Right lung (tissue), 10 donors: ENCODE results near the gene SULT1C3. TPM values are rescaled to one million over a fixed set of nuclear protein-coding genes. Genes with fewer than 3 reads are reported as not detected.
A peak's percentile ranks its signal among the peaks of the same experiment; 100 is the strongest.

Experiments
- DNase-seq, 2 donors: peaks; one replicate each; pipeline ENCODE4 v3.0.0-alpha.2; 2013
- long read RNA-seq, 8 donors: transcript quantifications; one replicate each; lab custom pipeline, GENCODE V29; 2026
- polyA plus RNA-seq, 5 donors: library from polyadenylated mRNA; unstranded; fragments of 120-200 nt; gene quantifications; one replicate each; pipeline versions ENCODE4 v1.2.1 to v1.2.3, GENCODE V29; 2013; ENCODE audit warnings: inconsistent platforms in 1 of 5, low replicate concordance in 1 of 5; ENCODE audit not compliant: insufficient read length in 5 of 5, insufficient read depth in 1 of 5

Gene SULT1C3
- polyA plus RNA-seq: under 1 TPM in 1 of 5 donors, not detected in 4; 0.21 TPM
- long read RNA-seq, donor 1: 0 reads
- long read RNA-seq, donor 2: 0 reads
- long read RNA-seq, donor 3: 0 reads
- long read RNA-seq, donor 4: 0 reads
- long read RNA-seq, donor 5: 0 reads
- long read RNA-seq, donor 6: 0 reads
- long read RNA-seq, donor 7: 0 reads
- long read RNA-seq, donor 8: 0 reads

DNA sequence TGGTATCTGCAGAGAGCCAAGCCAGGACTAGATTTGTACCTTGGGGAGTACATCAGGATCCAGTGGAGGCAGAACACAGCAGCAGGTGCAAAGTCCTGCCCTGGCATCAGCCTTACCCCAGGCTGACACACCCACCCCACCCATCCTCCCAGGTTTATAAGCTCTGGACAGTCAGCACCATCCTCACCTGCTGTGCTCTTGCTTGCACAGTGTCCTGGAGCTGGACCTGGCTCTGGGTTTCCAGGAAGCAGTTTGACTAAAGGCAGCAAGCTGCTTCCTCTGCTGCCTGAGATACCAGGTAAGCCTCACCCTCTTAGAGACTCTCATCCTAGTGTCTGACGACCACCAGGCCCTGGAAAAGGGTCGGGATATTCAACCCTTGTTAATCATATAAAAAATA lies at the start of gene SULT1C3:
SULT1C3 (plus strand) TSS at position 183 of the 400 bp plus-strand sequence. CDS start 7,227 bp downstream, outside the sequence.
- DNase-seq: no peak

DNA sequence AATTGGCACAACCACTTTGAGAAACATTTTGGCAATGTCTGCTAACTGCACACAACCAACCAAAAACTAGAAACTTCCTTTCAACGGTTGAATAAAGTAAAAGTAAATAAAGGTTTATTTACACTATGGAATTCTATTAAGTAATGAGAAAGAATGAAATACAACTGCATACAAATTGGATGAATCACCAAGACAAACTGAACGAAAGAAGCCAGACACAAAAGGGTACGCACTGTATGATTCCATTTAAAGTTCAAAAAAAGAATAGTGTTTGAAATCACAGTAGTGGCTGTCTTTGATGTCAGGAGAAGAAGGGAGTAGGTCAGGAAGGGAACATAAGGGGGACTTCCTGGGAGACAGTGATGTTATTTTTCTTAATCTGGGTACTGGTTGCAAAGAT lies 46.5 kb upstream of the SULT1C3 start:
- DNase-seq: no peak

DNA sequence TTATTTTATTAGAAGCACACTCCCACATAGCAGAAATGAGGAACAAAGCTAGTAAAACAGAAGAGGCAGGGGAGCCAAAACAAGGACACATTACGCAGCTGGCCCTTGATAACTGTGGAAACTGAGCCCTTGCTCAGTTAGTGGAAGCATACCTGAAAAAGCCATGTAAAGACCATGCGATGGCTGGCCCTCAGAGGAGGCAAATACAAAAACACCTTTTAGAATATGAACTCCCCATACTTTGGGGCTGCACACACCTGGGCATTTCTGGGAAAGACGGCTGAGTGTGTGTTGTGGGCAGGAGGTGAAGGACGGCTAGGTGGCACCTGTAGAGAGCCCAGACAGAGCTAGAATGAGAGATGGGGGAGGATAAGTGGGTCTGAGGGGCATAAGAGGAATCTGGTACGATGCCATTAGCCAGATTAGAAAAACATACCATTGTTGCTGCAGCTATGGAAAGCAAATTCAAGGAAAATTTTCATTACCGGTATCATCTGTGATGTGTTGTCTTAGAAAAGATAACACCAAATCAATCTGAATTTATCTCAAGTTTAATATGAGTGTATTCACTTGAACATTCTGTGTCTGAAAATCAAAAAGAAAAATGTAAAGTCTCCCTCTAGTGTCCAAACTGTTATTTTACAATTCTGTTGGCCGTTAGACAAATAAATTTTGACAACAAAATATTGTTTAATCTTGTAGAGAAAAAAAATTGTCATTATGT lies 45.2 kb upstream of the SULT1C3 start:
- DNase-seq: no peak

DNA sequence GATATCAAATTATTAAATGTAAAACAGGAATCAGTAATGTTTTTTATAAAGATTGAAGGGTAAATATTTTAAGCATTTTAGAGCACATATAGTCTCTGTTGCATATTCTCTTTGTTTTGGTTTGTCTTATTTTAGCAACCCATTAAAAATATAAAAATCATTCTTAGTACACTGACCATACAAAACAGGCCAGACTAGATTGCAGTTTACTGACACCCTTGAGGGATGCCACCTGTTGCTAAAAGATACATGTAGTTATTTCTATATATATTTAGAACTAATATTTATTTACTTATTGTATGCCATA lies 44.7 kb upstream of the SULT1C3 start:
- no peak for DNase-seq

DNA sequence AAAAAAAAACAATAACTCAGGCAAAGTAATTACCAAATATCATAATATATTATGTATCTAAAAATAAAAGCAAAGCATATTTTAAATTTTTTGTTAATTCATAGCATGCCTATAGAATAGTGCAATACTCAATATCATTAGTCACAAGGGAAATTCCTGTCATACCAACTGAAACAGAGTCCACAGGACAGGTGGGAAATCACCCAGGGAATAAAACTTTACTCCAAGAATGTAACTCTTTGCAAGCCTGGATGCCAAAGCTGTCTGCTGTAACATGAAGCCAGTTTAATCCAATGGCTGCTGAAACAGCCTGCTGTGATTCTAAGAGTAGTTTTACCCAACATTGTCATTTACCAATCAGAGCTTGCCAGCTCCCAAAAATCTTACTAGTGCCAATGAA lies 40.0 kb upstream of the SULT1C3 start:
- no peak for DNase-seq

DNA sequence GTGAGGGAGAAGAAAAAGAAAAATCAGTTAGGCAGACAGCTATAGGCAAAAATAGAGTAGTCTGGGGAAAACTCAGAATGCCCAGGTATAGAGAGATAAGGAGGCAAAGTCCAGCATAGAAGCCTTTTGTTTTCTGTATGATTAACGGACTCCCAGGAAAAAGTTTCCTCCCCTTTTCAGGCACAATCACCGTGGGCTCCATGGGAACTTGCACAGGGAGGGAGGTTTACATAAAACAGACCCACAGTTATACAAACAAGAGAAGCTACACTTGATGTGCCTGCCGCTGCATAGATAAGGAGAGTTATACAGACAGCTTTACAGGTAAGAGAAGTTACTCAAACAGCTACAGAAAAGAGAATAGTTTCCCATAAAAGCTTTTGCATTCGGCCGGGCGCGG lies 39.2 kb upstream of the SULT1C3 start:
- DNase-seq: no peak

DNA sequence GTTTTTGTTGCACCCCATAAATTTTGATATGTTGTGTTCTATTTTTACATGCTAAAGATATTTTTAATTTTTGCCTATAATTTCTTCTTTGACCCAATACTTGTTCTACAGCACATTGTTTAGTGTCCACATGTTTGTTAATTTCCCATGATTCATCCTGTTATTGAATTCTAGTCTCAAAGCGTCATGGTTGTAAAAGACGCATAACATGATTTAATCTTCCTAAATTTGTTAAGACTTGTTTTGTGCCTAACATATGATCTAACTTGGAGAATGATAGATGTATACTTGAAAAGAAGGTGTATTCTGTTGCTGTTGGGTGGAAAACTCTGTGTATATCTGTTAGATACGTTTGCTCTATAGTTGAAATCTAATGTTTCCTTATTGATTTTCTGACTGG lies 27.1 kb upstream of the SULT1C3 start:
- DNase-seq: no peak

DNA sequence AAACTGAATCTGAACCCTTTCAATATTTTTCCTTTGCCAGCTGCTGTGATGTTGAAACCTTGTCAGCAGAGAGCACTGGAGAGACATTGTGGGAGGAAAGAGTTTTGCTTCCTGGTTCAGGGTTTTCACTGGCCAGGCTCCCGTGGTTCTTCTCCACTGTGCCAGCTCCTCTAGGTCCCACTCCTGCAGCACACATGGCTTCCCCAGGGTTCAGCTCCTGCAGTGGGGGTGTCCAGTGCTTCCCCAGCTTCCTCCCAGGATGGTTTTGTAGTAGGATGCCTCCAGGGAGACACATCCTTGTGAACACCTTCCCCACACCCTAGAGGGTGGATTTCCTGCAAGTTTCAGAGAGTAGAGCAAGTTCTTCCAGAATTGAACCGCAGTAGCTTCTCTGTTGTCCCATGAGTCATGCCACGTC lies 24.0 kb upstream of the SULT1C3 start:
- DNase-seq: peak; percentile 12 to 25

DNA sequence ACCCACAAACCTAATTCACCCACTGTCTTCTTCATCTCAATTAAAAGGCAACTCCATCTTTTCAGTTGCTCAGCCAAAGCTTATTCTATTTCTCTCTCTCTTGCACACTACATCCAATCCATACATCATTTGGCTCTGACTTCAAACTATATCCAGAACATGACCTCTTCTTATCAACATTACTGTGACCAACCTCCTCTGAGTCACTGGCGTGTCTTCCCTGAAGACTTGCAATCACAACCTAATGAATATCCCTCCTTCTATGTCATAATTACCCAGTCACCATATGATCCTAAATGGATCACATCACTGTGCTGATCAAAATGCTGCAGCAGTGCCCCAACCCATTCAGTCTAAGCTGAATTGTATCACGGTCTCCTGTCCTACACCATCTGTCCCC lies 22.6 kb upstream of the SULT1C3 start:
- no peak for DNase-seq

DNA sequence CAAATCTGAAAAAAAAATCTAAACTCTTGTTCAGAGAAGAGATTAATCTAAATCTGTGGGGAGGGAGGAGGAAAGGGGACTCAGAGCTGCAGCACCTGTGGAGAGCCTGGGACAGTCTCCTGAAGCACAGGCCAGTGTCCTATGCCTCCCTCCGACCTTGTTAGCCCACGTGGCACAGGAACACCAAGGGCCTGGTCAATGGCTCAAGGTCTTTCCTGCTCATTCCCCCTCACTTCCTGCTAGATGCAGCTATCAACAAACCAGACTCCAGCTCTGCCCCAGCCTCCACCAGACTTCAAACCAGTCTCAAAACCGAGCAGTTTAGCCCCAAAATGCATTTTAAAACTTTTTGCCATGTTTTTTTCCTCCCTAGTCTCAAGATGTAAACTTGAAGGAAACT lies 20.1 kb upstream of the SULT1C3 start:
- DNase-seq: no peak

DNA sequence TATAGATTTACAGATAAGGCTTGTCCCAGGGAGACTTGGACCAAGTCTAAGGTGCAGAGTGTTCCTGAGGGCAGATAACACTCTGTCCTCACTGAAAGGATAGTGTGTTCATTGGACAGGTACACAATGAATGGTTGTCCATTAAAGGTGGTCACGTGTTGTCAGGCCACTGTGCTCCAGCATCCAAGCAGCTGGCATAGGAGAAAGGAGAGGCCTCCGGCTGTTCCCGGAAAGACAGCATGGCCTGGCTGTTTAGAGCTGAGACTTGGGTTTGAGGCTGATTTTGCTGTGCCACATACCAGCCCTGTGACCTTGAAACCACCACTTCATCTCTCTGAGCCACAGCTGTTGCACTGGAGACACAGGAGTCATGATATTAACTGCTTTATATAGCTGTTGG lies 19.6 kb upstream of the SULT1C3 start:
- DNase-seq: no peak

DNA sequence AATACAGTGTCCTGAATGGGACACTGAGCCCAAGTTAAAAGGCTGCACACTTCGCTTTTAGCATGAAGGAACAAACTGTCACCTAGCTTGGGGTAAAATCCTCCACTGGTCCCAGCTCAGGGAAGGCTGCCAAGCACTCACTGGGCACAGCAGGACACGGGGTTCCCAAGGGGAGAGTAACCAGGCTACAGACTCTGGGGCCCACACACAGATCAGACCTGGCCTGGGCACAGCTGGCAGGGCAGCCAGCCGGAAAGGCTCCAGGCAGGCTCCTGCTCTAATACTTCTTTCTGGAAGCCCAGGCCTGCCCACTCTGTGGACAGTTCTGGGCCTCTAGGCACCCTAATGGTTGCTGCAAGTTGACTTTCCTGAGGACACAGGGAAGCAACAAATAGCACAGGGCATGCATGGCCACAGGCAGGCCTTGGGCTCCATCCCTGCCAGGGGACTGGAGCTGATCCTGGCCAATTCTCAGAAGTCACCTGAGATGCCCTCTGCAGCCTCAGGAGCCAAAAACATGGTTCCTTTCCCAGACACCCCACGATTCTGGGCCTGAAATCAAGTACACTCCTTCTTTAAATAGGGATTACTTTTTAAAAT lies 18.7 kb upstream of the SULT1C3 start:
- DNase-seq: no peak

DNA sequence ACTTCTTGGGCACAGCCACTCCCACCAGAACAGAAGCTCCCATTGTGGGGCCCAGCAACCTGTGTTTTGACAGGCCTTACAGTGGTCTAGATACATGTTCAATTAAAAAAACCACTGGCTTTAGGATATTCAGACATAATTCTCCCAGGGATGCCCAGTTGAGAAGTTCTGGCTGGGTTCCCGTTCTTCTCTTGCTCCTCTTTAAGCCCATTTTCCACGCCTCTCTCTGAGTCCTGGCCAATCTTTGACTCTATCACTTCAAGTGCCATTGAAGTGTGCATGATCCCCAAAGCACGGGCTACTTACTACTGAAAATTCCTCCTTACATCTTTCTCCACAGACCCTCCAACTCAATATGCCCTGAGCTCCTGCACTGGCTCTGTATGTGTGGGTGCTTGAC lies 17.5 kb upstream of the SULT1C3 start:
- no peak for DNase-seq

DNA sequence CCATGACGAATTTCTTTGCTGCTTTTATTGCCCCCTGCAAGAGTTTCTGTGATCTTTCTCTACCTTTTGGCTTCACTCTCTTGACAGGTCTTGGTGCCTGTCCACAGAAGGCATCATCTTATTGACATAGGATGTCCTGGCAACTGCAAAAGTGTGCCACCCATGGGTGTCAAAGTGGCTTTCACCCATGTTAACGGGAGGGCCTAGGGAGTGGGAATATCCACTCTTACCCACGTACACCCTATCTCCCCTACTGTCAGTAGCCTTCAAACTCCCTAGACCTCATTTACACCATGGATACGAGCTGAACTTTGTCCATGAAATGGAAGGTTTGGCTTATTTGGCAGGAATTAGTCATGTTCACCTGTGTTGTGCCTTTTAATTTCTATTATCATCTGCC lies 16.2 kb upstream of the SULT1C3 start:
- DNase-seq: no peak

DNA sequence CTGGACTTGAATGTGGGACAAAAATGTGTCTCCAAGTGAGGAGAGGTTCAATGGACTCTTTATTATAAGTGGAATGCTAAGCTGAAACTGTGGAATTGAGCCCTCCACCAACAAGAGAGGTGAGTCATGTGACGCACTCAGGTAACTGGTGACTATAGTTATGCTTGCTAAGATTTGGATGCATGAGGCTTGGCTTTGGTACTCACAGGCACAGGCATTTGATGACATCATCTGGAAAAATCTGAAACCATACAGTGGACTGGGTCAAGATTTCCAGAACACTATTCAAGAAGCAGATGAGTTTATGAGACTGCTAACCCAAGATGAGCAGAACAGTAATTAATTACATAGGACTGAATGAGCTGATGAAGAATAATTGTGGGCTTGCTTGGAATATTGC lies 15.7 kb upstream of the SULT1C3 start:
- no peak for DNase-seq

DNA sequence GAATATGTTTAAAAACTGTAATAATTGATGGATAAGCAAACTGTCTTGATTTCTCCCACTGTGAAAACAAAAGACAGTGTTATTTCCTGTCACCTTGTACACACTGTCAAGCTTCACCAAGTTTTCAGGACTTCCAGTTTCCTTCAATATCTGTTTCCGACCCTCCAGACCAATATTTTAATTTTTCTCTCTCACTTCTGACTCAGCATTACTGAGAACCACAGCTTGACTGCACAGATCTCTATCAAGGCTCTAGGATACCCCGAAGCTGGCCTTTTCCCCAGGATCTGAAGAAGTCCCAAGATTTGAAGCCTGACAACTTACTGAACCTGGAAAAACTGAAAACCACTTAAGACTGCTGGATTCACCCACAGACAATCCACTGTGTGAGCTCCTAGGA lies 13.2 kb upstream of the SULT1C3 start:
- DNase-seq: no peak

DNA sequence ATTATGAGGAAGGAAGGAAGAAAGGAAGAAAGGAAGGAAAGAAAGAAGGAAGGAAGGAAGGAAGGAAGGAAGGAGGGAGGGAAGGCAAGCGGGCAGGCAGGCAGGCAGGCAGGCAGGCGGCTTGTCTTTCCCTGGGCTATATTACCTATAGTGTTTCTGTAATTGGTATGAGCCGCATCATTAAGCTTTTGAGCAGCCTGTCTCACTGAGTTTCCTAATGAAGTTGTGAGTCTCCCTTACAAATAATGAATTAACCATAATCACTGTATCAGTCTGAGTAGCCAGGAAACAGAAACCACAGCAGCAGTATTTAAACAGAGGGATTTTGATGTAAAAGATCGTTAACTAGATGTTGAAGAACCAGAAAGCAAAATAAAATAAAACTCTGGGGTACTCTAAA lies 11.8 kb upstream of the SULT1C3 start:
- DNase-seq: no peak

DNA sequence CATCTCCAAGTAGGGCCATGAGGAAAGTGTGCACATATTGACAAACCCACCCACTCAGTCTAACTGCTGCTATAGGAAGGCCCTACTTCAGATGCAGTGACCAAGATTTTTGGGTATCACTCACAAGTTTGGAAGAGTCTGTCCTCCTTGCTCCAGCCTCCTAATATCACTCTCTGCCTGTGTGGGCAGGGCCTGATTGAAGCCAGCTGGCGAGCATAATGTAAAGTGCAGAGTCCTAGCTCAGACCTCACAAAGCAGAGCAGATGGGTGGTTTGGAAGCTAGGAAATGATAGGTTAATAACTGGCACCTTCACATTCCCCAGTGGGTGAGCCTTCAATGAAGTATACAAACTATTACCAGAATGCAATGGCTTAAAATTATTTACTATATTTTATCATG lies 11.2 kb upstream of the SULT1C3 start:
- DNase-seq: no peak

DNA sequence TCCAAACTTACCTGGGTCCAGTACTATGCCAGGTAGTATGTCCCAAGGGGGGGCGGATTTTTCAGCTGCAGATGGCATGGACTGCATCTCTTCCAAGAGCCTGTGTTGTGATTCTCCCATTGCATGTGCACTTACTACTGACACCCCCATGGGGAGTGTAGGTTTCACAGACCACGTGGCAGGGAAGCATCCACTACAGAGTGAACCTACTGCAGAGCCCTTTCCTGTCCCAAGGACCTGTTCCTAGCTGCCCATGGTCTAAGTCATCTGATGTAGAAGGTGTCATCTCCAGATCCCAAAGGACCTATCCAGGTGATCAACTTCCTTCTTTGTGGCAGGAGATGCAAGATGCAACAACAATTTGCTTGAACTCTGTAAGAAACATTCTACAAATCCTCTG lies 9.9 kb upstream of the SULT1C3 start:
- DNase-seq: no peak

DNA sequence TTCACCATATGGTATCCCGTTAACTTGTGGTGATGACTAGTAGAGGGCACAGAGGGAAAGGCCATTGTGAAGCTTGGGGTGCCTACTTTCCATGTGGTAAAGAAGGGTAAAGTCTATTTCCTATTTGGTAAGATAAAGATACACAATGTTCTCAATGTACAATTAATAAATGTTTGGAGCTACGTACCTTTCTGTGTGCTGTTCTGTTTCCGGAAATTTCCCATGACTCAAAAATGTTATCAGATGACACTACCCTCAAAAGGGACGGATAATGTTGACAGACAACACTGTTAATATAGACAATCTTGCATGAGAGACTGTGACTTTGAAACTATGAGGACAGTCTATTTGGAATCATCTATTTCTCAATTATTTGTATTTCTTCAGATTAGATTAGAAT lies 4.2 kb upstream of the SULT1C3 start:
- DNase-seq: no peak

DNA sequence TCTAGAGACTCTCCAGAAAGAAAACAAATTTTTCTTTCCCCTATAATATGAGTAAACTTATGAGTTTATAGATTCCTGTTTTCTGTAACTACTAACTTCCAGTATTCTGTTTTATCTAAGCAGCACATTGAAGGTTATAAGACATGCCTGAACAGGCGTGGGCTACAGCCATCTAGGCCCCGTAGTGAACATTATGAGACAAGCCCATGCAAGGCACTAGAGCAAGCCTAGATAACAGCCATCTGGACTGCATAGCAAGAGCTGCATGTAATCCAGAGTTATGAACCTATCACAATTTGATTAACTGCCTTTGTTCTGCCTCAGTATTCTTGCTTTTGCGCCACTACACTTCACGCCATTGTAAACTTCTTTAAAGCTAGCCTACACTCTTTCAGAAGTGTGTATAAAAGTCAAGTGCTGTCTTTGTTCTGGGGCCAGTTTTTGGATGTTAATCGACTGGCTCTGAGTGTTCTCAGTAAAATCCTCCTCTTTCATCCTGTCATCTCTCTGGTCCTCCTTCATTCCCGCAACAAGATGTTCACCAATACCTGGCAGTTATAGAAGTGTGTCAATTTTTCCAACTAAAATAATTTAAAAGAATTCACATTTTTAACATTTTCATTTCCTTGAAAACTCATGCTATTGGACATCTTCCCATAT lies 3.0 kb upstream of the SULT1C3 start:
- no peak for DNase-seq

DNA sequence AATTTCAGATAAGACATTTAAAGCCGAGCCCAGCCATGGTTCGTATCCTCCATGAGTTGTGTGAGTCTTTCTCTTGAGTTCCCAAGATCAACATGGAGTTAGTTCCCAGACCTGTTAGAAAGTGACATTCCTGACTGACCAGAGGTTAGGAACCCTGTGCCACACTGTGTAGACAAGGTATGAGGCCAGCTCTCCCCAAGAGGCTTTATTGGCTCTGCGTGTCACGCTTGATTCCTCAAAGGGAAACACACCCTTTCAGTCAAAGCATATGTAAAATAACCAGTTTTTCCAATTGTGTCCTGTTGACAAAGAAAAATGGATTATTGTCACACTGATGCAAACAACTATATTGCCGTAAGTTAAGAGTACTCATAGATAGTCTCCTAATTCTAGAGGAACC lies 1.2 kb downstream of the SULT1C3 start:
- no peak for DNase-seq

DNA sequence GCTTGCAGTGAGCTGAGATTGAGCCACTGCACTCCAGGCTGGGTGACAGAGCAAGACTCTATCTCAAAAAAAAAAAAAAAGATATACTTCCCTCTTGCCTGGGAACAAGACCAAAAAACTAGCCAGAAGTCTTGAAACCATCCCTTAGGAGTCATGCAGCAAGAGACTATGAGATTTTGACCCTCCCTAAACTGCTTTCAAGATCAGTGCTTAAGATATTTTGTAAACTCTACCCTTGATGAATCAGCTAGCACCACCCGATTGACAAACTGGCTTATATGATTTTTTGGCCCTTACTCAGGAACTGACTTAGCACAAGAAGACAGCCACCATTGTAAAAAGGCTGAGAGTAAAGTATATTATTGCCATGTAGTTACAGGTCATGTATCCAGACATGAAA lies 3.8 kb downstream of the SULT1C3 start:
- DNase-seq: no peak
